Breast epithelium (tissue), 4 donors: ENCODE measurements around the gene NEBL. TPM values are rescaled to one million over a fixed set of nuclear protein-coding genes. Genes with fewer than 3 reads are reported as not detected.
"Not testable (repeated sequence)": the region's sequence is repeated elsewhere in the genome, so short reads cannot be mapped to it uniquely, and the experiment has no call there.

Source experiments
- DNase-seq, 2 donors: peaks; one replicate each; pipeline ENCODE4 v3.0.0-alpha.2; 2019; ENCODE audit warnings: low spot score in 2 of 2
- H3K27ac ChIP-seq, 2 donors: fragments of 200-600 bp; sonication (generic) in 1 of 2; one replicate each; pipeline ENCODE4 v1.5.1; 2016 to 2019; ENCODE audit warnings: mild to moderate bottlenecking in 1 of 2
- H3K27me3 ChIP-seq, 2 donors: fragments of 200-600 bp; sonication (generic) in 1 of 2; one replicate each; pipeline versions ENCODE4 v1.5.1 to v1.6.0; 2017 to 2019; ENCODE audit warnings: control low read depth in 1 of 2, mild to moderate bottlenecking in 1 of 2
- H3K36me3 ChIP-seq: fragments of 200-600 bp; one replicate; pipeline ENCODE4 v1.5.1; 2019
- H3K4me1 ChIP-seq, 2 donors: fragments of 200-600 bp; sonication (generic); one replicate each; pipeline ENCODE4 v1.5.1; 2016 to 2019; ENCODE audit warnings: control low read depth in 1 of 2
- H3K4me3 ChIP-seq, 3 donors: fragments of 200-600 bp; sonication (generic); 1 replicate in 2 of 3; 2 replicates in 1 of 3; pipeline ENCODE4 v1.5.1; 2016 to 2019; ENCODE audit warnings: mild to moderate bottlenecking in 3 of 3, moderate library complexity in 2 of 3
- H3K9me3 ChIP-seq, 2 donors: fragments of 200-600 bp; sonication (generic) in 1 of 2; one replicate each; pipeline ENCODE4 v1.5.1; 2016 to 2019; ENCODE audit warnings: control low read depth in 1 of 2
- POLR2A ChIP-seq: fragments of 450-650 bp; IDR thresholded peaks from one replicate; pipeline ENCODE4 v1.6.1; 2016; ENCODE audit warnings: antibody characterized with exemption, mild to moderate bottlenecking, moderate library complexity
- POLR2AphosphoS5 ChIP-seq, 3 donors: sonication (generic); formaldehyde crosslinking; IDR thresholded peaks; one replicate each; pipeline ENCODE4 v1.6.1; 2017; ENCODE audit warnings: antibody characterized with exemption in 3 of 3
- intact Hi-C: fragments of 100-400 bp; cut with DNase I; formaldehyde crosslinking; loops from one replicate; pipeline ENCODE4 v1.15.1; 2023; ENCODE audit warnings: low total_unique reads
- total RNA-seq, 3 donors: library from RNA; depleted of rRNA; stranded (reverse); fragments of >200 nt; gene quantifications; one replicate each; pipeline ENCODE4 v1.1.0, GENCODE V29; 2016
- TF ChIP-seq, protein P1 (sequence below), 3 donors: fragments of 450-650 bp; IDR thresholded peaks; one replicate each; pipeline ENCODE4 v1.5.1; 2016 to 2017; ENCODE audit warnings: antibody characterized with exemption in 3 of 3, mild to moderate bottlenecking in 3 of 3, moderate library complexity in 3 of 3

NEBL gene
- total RNA-seq = 100 to 1,000 TPM in 1 of 3 donors, 10 to 100 TPM in 1, 1 to 10 TPM in 1; 3.8 to 313 (median 85.2) TPM

- no peak within 1 kb of the TSS for H3K27ac ChIP-seq
- no peaks in the 10 kb centered on the region for H3K4me1 ChIP-seq
- TF ChIP-seq, protein P1, sequence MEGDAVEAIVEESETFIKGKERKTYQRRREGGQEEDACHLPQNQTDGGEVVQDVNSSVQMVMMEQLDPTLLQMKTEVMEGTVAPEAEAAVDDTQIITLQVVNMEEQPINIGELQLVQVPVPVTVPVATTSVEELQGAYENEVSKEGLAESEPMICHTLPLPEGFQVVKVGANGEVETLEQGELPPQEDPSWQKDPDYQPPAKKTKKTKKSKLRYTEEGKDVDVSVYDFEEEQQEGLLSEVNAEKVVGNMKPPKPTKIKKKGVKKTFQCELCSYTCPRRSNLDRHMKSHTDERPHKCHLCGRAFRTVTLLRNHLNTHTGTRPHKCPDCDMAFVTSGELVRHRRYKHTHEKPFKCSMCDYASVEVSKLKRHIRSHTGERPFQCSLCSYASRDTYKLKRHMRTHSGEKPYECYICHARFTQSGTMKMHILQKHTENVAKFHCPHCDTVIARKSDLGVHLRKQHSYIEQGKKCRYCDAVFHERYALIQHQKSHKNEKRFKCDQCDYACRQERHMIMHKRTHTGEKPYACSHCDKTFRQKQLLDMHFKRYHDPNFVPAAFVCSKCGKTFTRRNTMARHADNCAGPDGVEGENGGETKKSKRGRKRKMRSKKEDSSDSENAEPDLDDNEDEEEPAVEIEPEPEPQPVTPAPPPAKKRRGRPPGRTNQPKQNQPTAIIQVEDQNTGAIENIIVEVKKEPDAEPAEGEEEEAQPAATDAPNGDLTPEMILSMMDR (IDR thresholded peaks at IDR 0.05) = no peak
- no peak for TF ChIP-seq POLR2A
- no peak for TF ChIP-seq POLR2AphosphoS5 (IDR thresholded peaks at IDR 0.05)
- no peak for DNase-seq
- intact Hi-C loops = no loop called here
- no peaks in the 10 kb centered on the region for H3K36me3 ChIP-seq
- no peaks in the 10 kb centered on the region for H3K27me3 ChIP-seq
- no peaks in the 10 kb centered on the region for H3K9me3 ChIP-seq
- H3K4me3 ChIP-seq = no peak within 1 kb of the TSS
Observed at GRCh38 chr10:20897146-20897825, at the start of gene NEBL. Gene NEBL, minus strand, starts transcription at chr10:20897311. Its CDS starts 106 bp downstream, at chr10:20897205.

- no peak for DNase-seq
- H3K9me3 ChIP-seq = no peaks in the 10 kb centered on the region
- H3K4me1 ChIP-seq = no peaks in the 10 kb centered on the region
- no peaks in the 10 kb centered on the region for H3K36me3 ChIP-seq
- H3K27me3 ChIP-seq = no peaks in the 10 kb centered on the region
- H3K4me3 ChIP-seq = no peak overlapping the region
- TF ChIP-seq, protein P1 (IDR thresholded peaks at IDR 0.05) = no peak
- no peak for TF ChIP-seq POLR2AphosphoS5 (IDR thresholded peaks at IDR 0.05)
- intact Hi-C loops = no loop called here
- no peak overlapping the region for H3K27ac ChIP-seq
Observed at GRCh38 chr10:20945546-20946332, 48.6 kb upstream of the NEBL start.

DNA sequence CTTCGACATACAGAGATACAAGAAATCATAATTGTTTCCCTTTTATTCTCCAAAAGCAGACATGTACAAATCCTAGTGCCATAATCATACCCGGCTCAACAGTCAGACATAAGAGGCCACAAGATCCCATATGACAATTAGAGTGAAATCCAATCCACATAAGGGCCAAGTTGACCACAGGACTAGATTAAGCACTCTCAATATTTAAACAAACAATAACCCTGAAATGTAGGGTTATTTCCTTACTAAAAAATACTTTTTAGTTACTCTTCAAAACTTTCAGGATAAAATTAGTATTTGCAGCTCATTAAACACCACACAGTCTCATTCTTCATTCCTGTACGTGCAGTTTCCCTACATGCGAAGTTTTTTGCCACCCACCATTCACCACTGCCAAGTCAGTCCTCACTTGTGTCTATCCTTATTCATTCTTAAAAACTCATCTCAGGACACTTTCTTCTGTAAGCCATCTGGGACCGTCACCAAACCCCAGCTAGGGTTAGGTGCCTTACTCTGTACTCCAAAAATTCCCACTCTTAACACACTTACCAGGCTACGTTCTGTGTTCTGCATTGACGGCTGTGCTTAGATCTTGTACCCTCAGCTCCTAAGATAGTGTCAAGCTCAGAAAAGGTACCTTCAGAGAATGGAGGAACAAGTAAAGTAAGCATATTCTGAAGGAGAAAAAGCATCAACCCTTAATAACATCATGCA lies 47.8 kb upstream of the NEBL start:
- no peaks in the 10 kb centered on the region for H3K27me3 ChIP-seq
- H3K4me1 ChIP-seq = no peaks in the 10 kb centered on the region
- no peaks in the 10 kb centered on the region for H3K9me3 ChIP-seq
- TF ChIP-seq POLR2AphosphoS5 (IDR thresholded peaks at IDR 0.05) = no peak
- TF ChIP-seq, protein P1 (IDR thresholded peaks at IDR 0.05) = no peak
- no peak for TF ChIP-seq POLR2A
- no peak overlapping the region for H3K4me3 ChIP-seq
- intact Hi-C loops = no loop called here
- H3K27ac ChIP-seq = no peak overlapping the region
- DNase-seq = no peak
- no peaks in the 10 kb centered on the region for H3K36me3 ChIP-seq

GRCh38 chr10:20939414-20939813 lies 42.3 kb upstream of the NEBL start:
- H3K27ac ChIP-seq, H3K4me3 ChIP-seq, H3K9me3 ChIP-seq, H3K4me1 ChIP-seq, H3K27me3 ChIP-seq, DNase-seq, H3K36me3 ChIP-seq: not testable (repeated sequence)
- intact Hi-C loops = loop anchor here (5.0 kb wide), 1 partner anchor 63 kb away; no protein-coding TSS in a partner anchor

DNA sequence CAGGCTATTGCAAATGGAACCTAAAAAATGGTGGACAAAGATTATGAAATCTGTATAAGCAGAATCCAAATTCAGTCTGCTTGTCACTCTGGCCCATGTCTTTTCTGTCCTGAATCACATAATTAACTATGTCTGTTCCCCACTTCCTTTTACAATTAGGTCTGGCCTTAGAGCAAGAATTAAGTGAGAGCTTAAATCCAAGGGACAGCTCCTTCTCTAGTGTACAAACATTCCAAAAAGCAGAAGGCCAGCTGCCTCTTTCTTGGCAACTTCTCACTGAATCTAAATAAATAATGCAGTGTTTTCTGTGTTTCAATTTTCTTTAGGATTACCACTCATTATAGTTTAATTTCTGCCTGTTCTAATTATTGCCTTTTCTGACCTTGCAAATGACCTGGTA lies 39.3 kb upstream of the NEBL start:
- no peak for DNase-seq
- H3K9me3 ChIP-seq = no peaks in the 10 kb centered on the region
- intact Hi-C loops = loop anchor here (5.0 kb wide), 1 partner anchor 66 kb away; no protein-coding TSS in a partner anchor

More for the DNA sequence above, 39.3 kb upstream of the NEBL start:
- H3K36me3 ChIP-seq = no peaks in the 10 kb centered on the region
- H3K4me1 ChIP-seq = no peaks in the 10 kb centered on the region
- no peak overlapping the region for H3K27ac ChIP-seq
- TF ChIP-seq POLR2A = no peak
- H3K27me3 ChIP-seq = no peaks in the 10 kb centered on the region
- no peak overlapping the region for H3K4me3 ChIP-seq
